CD4-positive, alpha-beta T cell treated with Interleukin-10 for 1 hour (primary cell): ENCODE measurements around the gene IKZF3.
A peak's percentile ranks its signal among the peaks of the same experiment; 100 is the strongest.
"Not testable (repeated sequence)": the region's sequence is repeated elsewhere in the genome, so short reads cannot be mapped to it uniquely, and the experiment has no call there.

Experiments used
- DNase-seq: peaks from one replicate; pipeline ENCODE4 v3.0.0-alpha.2; 2020

IKZF3 gene

GRCh38 chr17:39737760-39738567 is 126.1 kb downstream of the IKZF3 start, which contains the start of gene GRB7:
Gene GRB7 (plus strand): TSS chr17:39737938. CDS start chr17:39742302, 4,364 bp downstream.
- no peak for DNase-seq

GRCh38 chr17:39737206-39737759 is 126.8 kb downstream of the IKZF3 start:
- no peak for DNase-seq

- DNase-seq, result no peak
Measured at GRCh38 chr17:39736319-39737165, 127.6 kb downstream of the IKZF3 start.

GRCh38 chr17:39735882-39736281 is 128.2 kb downstream of the IKZF3 start:
- no peak for DNase-seq

- DNase-seq, result no peak
Measured at GRCh38 chr17:39732586-39732985, 131.5 kb downstream of the IKZF3 start.

- peak; percentile 93 for DNase-seq
Measured at GRCh38 chr17:39730095-39730921, 133.8 kb downstream of the IKZF3 start, which contains the start of gene MIEN1. Gene MIEN1 (minus strand): TSS chr17:39730532. CDS start chr17:39730495, 37 bp downstream.

- no peak for DNase-seq
Measured at GRCh38 chr17:39729280-39729851, 134.7 kb downstream of the IKZF3 start.

- no peak for DNase-seq
Measured at GRCh38 chr17:39727556-39727955, 136.6 kb downstream of the IKZF3 start.

- no peak for DNase-seq
Measured at GRCh38 chr17:39726617-39727016, 137.5 kb downstream of the IKZF3 start.

- not testable (repeated sequence) for DNase-seq
Measured at GRCh38 chr17:39725923-39726322, 138.2 kb downstream of the IKZF3 start.

GRCh38 chr17:39724731-39725130 is 139.4 kb downstream of the IKZF3 start:
- no peak for DNase-seq

GRCh38 chr17:39722965-39723848 is 140.9 kb downstream of the IKZF3 start:
- no peak for DNase-seq

GRCh38 chr17:39722104-39722503 is 142.0 kb downstream of the IKZF3 start:
- no peak for DNase-seq

GRCh38 chr17:39719563-39720355 is 144.4 kb downstream of the IKZF3 start:
- DNase-seq, result no peak

- DNase-seq, result no peak
Measured at GRCh38 chr17:39717660-39718059, 146.5 kb downstream of the IKZF3 start.

GRCh38 chr17:39716879-39717536 is 147.1 kb downstream of the IKZF3 start:
- no peak for DNase-seq

GRCh38 chr17:39716073-39716818 is 147.9 kb downstream of the IKZF3 start:
- no peak for DNase-seq

GRCh38 chr17:39715375-39716072 is 148.6 kb downstream of the IKZF3 start:
- DNase-seq, result no peak
